IPS DF 6.9 (cell line): ENCODE results near the gene ANGPTL7.
"Not testable (repeated sequence)": the region's sequence is repeated elsewhere in the genome, so short reads cannot be mapped to it uniquely, and the experiment has no call there.

Source experiments
- DNase-seq: peaks from one replicate; pipeline ENCODE4 v3.0.0-alpha.2; 2013; ENCODE audit warnings: low read depth, low spot score
- H3K27ac ChIP-seq: one replicate; pipeline ENCODE4 v1.5.1; 2013; ENCODE audit warnings: low read length, control low read depth
- H3K27me3 ChIP-seq: 2 replicates; pipeline ENCODE4 v1.6.1; 2013; ENCODE audit warnings: mild to moderate bottlenecking, low read length; ENCODE audit not compliant: control insufficient read depth, insufficient read depth
- H3K36me3 ChIP-seq: 2 replicates; pipeline ENCODE4 v1.6.1; 2013; ENCODE audit warnings: low read length; ENCODE audit not compliant: control insufficient read depth, insufficient read depth
- H3K4me1 ChIP-seq: 2 replicates; pipeline ENCODE4 v1.6.1; 2013; ENCODE audit warnings: low read length; ENCODE audit not compliant: control insufficient read depth, insufficient read depth
- H3K4me3 ChIP-seq: 2 replicates; pipeline ENCODE4 v1.5.1; 2013; ENCODE audit warnings: mild to moderate bottlenecking, low read length
- H3K9me3 ChIP-seq: 2 replicates; pipeline ENCODE4 v1.6.1; 2013; ENCODE audit warnings: low read length, inconsistent platforms; ENCODE audit not compliant: control insufficient read depth, insufficient read depth
- WGBS: extraction: QIAGEN DNeasy Blood & Tissue Kit; methylation state at CpG from one replicate; pipeline ENCODE4 v1.1.7; 2013; ENCODE audit warnings: mixed read lengths, missing lambda C conversion rate; ENCODE audit not compliant: insufficient read length, insufficient coverage; 5-methylcytosine and 5-hydroxymethylcytosine counted together

Gene ANGPTL7

GRCh38 chr1:11168731-11169130 lies 20.4 kb upstream of the ANGPTL7 start:
- H3K4me3 ChIP-seq = no peak overlapping the region
- H3K36me3 ChIP-seq = no peaks in the 10 kb centered on the region
- no peak for DNase-seq
- H3K27ac ChIP-seq = no peak overlapping the region
- WGBS = no CpG with 5 or more reads among the region's 1 CpG
- no peaks in the 10 kb centered on the region for H3K9me3 ChIP-seq
- H3K27me3 ChIP-seq = no peaks in the 10 kb centered on the region
- H3K4me1 ChIP-seq = no peaks in the 10 kb centered on the region

- no peaks in the 10 kb centered on the region for H3K36me3 ChIP-seq
- no peak overlapping the region for H3K4me3 ChIP-seq
- DNase-seq = no peak
- no peaks in the 10 kb centered on the region for H3K27me3 ChIP-seq
- no peak overlapping the region for H3K27ac ChIP-seq
- no peaks in the 10 kb centered on the region for H3K4me1 ChIP-seq
- WGBS = no CpG with 5 or more reads among the region's 3 CpGs
- H3K9me3 ChIP-seq = no peaks in the 10 kb centered on the region
Observed at GRCh38 chr1:11169202-11169601, 20.0 kb upstream of the ANGPTL7 start.

GRCh38 chr1:11170102-11170501 lies 19.1 kb upstream of the ANGPTL7 start:
- H3K36me3 ChIP-seq = no peaks in the 10 kb centered on the region
- H3K9me3 ChIP-seq = no peaks in the 10 kb centered on the region
- no peaks in the 10 kb centered on the region for H3K4me1 ChIP-seq
- no CpG with 5 or more reads among the region's 2 CpGs for WGBS
- DNase-seq = no peak
- no peak overlapping the region for H3K27ac ChIP-seq
- H3K4me3 ChIP-seq = no peak overlapping the region
- H3K27me3 ChIP-seq = no peaks in the 10 kb centered on the region

GRCh38 chr1:11174261-11174942 lies 14.8 kb upstream of the ANGPTL7 start:
- no peaks in the 10 kb centered on the region for H3K9me3 ChIP-seq
- no peak overlapping the region for H3K4me3 ChIP-seq
- no peaks in the 10 kb centered on the region for H3K4me1 ChIP-seq
- WGBS = no CpG with 5 or more reads among the region's 7 CpGs
- DNase-seq = no peak
- H3K36me3 ChIP-seq = no peaks in the 10 kb centered on the region
- H3K27ac ChIP-seq = no peak overlapping the region
- H3K27me3 ChIP-seq = no peaks in the 10 kb centered on the region

GRCh38 chr1:11175461-11175860 lies 13.7 kb upstream of the ANGPTL7 start:
- WGBS = no CpG with 5 or more reads among the region's 10 CpGs
- H3K9me3 ChIP-seq = no peaks in the 10 kb centered on the region
- no peak for DNase-seq

GRCh38 chr1:11176081-11176706 lies 13.0 kb upstream of the ANGPTL7 start:
- no peaks in the 10 kb centered on the region for H3K27me3 ChIP-seq
- DNase-seq = no peak
- no CpG with 5 or more reads among the region's 11 CpGs for WGBS
- no peaks in the 10 kb centered on the region for H3K36me3 ChIP-seq
- no peaks in the 10 kb centered on the region for H3K9me3 ChIP-seq
- H3K27ac ChIP-seq = no peak overlapping the region
- no peak overlapping the region for H3K4me3 ChIP-seq
- no peaks in the 10 kb centered on the region for H3K4me1 ChIP-seq

More at GRCh38 chr1:11175461-11175860, 13.7 kb upstream of the ANGPTL7 start:
- H3K4me3 ChIP-seq = no peak overlapping the region
- no peaks in the 10 kb centered on the region for H3K36me3 ChIP-seq
- no peaks in the 10 kb centered on the region for H3K4me1 ChIP-seq
- H3K27me3 ChIP-seq = no peaks in the 10 kb centered on the region
- H3K27ac ChIP-seq = no peak overlapping the region

- no CpG with 5 or more reads among the region's 7 CpGs for WGBS
- DNase-seq = no peak
- Histone ChIP-seq H3K27me3 (no peaks in the 10 kb centered on the region), H3K36me3 (no peaks in the 10 kb centered on the region), H3K4me3 (no peak overlapping the region), H3K4me1 (no peaks in the 10 kb centered on the region), H3K27ac (no peak overlapping the region), H3K9me3 (no peaks in the 10 kb centered on the region)
Observed at GRCh38 chr1:11178021-11179015, 10.8 kb upstream of the ANGPTL7 start.

GRCh38 chr1:11179125-11179524 lies 10.0 kb upstream of the ANGPTL7 start:
- Histone ChIP-seq H3K36me3 (no peaks in the 10 kb centered on the region), H3K27ac (no peak overlapping the region), H3K9me3 (no peaks in the 10 kb centered on the region), H3K4me3 (no peak overlapping the region), H3K27me3 (no peaks in the 10 kb centered on the region), H3K4me1 (no peaks in the 10 kb centered on the region)
- no peak for DNase-seq

GRCh38 chr1:11179749-11180148 lies 9.4 kb upstream of the ANGPTL7 start:
- H3K9me3 ChIP-seq, H3K36me3 ChIP-seq, H3K27me3 ChIP-seq, H3K4me1 ChIP-seq, DNase-seq, H3K27ac ChIP-seq, H3K4me3 ChIP-seq: not testable (repeated sequence)
- WGBS = no CpG with 5 or more reads among the region's 3 CpGs

- H3K4me3 ChIP-seq = no peak overlapping the region
- H3K9me3 ChIP-seq = no peaks in the 10 kb centered on the region
- DNase-seq = no peak
- H3K27ac ChIP-seq = no peak overlapping the region
- no peaks in the 10 kb centered on the region for H3K27me3 ChIP-seq
- no peaks in the 10 kb centered on the region for H3K36me3 ChIP-seq
- H3K4me1 ChIP-seq = no peaks in the 10 kb centered on the region
Observed at GRCh38 chr1:11180342-11180744, 8.8 kb upstream of the ANGPTL7 start.
